HL-60 (cell line): ENCODE data around the gene WIZ.

Experiments
- DNase-seq, 2 experiments: peaks; one replicate each; pipeline ENCODE4 v3.0.0-alpha.2; 2010 to 2020; ENCODE audit warnings: low read depth in 1 of 2, low spot score in 1 of 2
- H3K27ac ChIP-seq: fragments of 250-450 bp; sonication (Bioruptor Pico); replicated peaks from 2 replicates; pipeline ENCODE4 v1.5.1; 2020; ENCODE audit warnings: mild to moderate bottlenecking, moderate library complexity
- H3K27me3 ChIP-seq: fragments of 250-450 bp; sonication (Bioruptor Pico); 2 replicates; pipeline ENCODE4 v1.5.1; 2021; ENCODE audit warnings: mild to moderate bottlenecking, moderate library complexity; ENCODE audit not compliant: insufficient read depth, poor library complexity, severe bottlenecking
- H3K4me3 ChIP-seq: replicated peaks from 2 replicates; pipeline ENCODE4 v1.5.1; 2011; ENCODE audit warnings: mild to moderate bottlenecking, control low read depth, low read length; ENCODE audit not compliant: insufficient read depth
- GABPA ChIP-seq: IDR thresholded peaks from 2 replicates; pipeline ENCODE4 v1.6.1; 2012; ENCODE audit warnings: low read depth
- POLR2AphosphoS5 ChIP-seq: IDR thresholded peaks from 2 replicates; pipeline ENCODE4 v1.6.1; 2012; ENCODE audit warnings: low read depth
- REST ChIP-seq: IDR thresholded peaks from 2 replicates; pipeline ENCODE4 v1.6.1; 2012; ENCODE audit warnings: low read depth; ENCODE audit not compliant: insufficient replicate concordance
- SPI1 ChIP-seq: IDR thresholded peaks from 2 replicates; pipeline ENCODE4 v1.6.1; 2012; ENCODE audit warnings: low read depth, mild to moderate bottlenecking, borderline replicate concordance
- TF ChIP-seq, protein P1 (sequence below): IDR thresholded peaks from one replicate; pipeline ENCODE4 v1.5.1; 2011; ENCODE audit warnings: low read length, control low read depth, inconsistent platforms; ENCODE audit not compliant: insufficient read depth

Gene WIZ

DNA sequence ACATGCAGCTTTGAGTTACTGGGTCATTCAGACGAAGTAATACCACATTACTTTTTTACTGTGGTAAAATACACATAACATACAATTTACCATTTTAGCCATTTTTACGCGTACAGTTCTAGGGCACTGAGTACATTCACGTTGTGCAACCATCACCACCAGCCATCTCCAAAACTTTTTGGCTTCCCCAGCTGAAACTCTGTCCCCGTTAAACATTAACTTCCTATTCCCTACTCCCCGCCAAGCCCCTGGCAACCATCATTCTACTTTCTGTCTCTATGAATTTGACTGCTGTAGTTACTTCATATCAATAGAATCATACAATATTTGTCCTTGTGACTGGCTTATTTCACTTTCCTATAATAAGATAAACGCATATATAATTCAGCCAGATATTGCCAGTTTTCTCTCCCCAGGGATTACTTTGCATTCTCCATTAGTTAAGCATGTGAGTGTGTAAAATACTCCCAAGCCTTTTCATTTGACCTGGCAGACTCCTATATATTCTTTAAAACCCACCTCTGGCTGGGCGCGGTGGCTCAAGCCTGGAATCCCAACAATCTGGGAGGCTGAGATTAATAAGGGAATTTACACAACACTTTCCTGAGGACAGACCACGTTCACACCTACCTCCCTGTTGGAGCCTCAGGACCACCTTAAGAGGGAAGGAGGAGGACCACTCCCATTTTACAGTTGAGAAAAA, 48.6 kb upstream of the WIZ start:
- TF ChIP-seq POLR2AphosphoS5 (no peak), SPI1 (no peak), GABPA (no peak), REST (no peak)
- TF ChIP-seq, protein P1, sequence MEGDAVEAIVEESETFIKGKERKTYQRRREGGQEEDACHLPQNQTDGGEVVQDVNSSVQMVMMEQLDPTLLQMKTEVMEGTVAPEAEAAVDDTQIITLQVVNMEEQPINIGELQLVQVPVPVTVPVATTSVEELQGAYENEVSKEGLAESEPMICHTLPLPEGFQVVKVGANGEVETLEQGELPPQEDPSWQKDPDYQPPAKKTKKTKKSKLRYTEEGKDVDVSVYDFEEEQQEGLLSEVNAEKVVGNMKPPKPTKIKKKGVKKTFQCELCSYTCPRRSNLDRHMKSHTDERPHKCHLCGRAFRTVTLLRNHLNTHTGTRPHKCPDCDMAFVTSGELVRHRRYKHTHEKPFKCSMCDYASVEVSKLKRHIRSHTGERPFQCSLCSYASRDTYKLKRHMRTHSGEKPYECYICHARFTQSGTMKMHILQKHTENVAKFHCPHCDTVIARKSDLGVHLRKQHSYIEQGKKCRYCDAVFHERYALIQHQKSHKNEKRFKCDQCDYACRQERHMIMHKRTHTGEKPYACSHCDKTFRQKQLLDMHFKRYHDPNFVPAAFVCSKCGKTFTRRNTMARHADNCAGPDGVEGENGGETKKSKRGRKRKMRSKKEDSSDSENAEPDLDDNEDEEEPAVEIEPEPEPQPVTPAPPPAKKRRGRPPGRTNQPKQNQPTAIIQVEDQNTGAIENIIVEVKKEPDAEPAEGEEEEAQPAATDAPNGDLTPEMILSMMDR = no peak
- no peak overlapping the region for H3K4me3 ChIP-seq
- no peaks in the 10 kb centered on the region for H3K27me3 ChIP-seq
- no peak overlapping the region for H3K27ac ChIP-seq
- no peak for DNase-seq

GRCh38 chr19:15495151-15495550, 45.4 kb upstream of the WIZ start:
- no peak for DNase-seq

More at GRCh38 chr19:15495151-15495550, 45.4 kb upstream of the WIZ start:
- Histone ChIP-seq H3K27me3 (no peaks in the 10 kb centered on the region), H3K27ac (no peak overlapping the region), H3K4me3 (no peak overlapping the region)
- TF ChIP-seq REST = no peak
- TF ChIP-seq SPI1 = no peak
- TF ChIP-seq POLR2AphosphoS5 = no peak
- TF ChIP-seq GABPA = no peak
- TF ChIP-seq, protein P1 = no peak
